Urinary bladder (tissue), 4 donors: ENCODE measurements around the gene C5AR2. TPM values are rescaled to one million over a fixed set of nuclear protein-coding genes. Genes with fewer than 3 reads are reported as not detected.
"Not testable (repeated sequence)": the region's sequence is repeated elsewhere in the genome, so short reads cannot be mapped to it uniquely, and the experiment has no call there.

ENCODE experiments used
- DNase-seq: peaks from one replicate; pipeline ENCODE4 v3.0.0-alpha.2; 2015; ENCODE audit errors: extremely low spot score
- H3K27ac ChIP-seq: one replicate; pipeline ENCODE4 v1.5.1; 2013; ENCODE audit warnings: low read depth, mild to moderate bottlenecking, moderate library complexity
- H3K36me3 ChIP-seq: one replicate; pipeline ENCODE4 v1.6.1; 2013; ENCODE audit warnings: mild to moderate bottlenecking, moderate library complexity; ENCODE audit not compliant: insufficient read depth
- H3K4me1 ChIP-seq: one replicate; pipeline ENCODE4 v1.6.1; 2013; ENCODE audit warnings: mild to moderate bottlenecking, moderate library complexity; ENCODE audit not compliant: insufficient read depth
- H3K4me3 ChIP-seq: one replicate; pipeline ENCODE4 v1.5.1; 2013; ENCODE audit warnings: low read depth, low read length
- WGBS: extraction: QIAGEN DNeasy Blood & Tissue Kit; methylation state at CpG from one replicate; pipeline ENCODE4 v1.1.7; 2013; 5-methylcytosine and 5-hydroxymethylcytosine counted together
- polyA plus RNA-seq: library from polyadenylated mRNA; stranded (reverse); fragments of 200-250 nt; gene quantifications from one replicate; pipeline ENCODE4 v1.2.3, GENCODE V29; 2013
- total RNA-seq: library from RNA; depleted of rRNA; stranded (reverse); fragments of >200 nt; gene quantifications from one replicate; pipeline ENCODE4 v1.2.3, GENCODE V29; 2014
- donor health status: healthy with polysubstance abuse.
- donor health status: healthy.

Gene C5AR2
- total and polyA plus RNA-seq, 2 donors = 0.85 to 4.9 TPM

GRCh38 chr19:47376589-47377144 lies 44.7 kb downstream of the C5AR2 start:
- no peaks in the 10 kb centered on the region for H3K4me1 ChIP-seq
- DNase-seq = no peak
- peaks cover 13% of the 10 kb centered on the region for H3K36me3 ChIP-seq
- WGBS = 92% methylated on average over 16 of the region's 16 CpGs
- no peak overlapping the region for H3K27ac ChIP-seq
- H3K4me3 ChIP-seq = no peak overlapping the region

GRCh38 chr19:47377208-47377701 lies 45.3 kb downstream of the C5AR2 start:
- H3K4me1 ChIP-seq = no peaks in the 10 kb centered on the region
- 83% methylated on average over 16 of the region's 16 CpGs for WGBS
- no peak overlapping the region for H3K27ac ChIP-seq
- H3K4me3 ChIP-seq = no peak overlapping the region
- DNase-seq = no peak
- peaks cover 13% of the 10 kb centered on the region for H3K36me3 ChIP-seq

- H3K4me1 ChIP-seq = no peaks in the 10 kb centered on the region
- WGBS = 77% methylated on average over 12 of the region's 12 CpGs
- H3K27ac ChIP-seq = no peak overlapping the region
- H3K36me3 ChIP-seq = peaks cover 13% of the 10 kb centered on the region
- no peak for DNase-seq
- no peak overlapping the region for H3K4me3 ChIP-seq
Measured at GRCh38 chr19:47377801-47378200, 45.8 kb downstream of the C5AR2 start.

GRCh38 chr19:47378246-47378645 lies 46.3 kb downstream of the C5AR2 start:
- whole genome bisulfite sequencing = 94% methylated on average over 11 of the region's 11 CpGs
- no peak overlapping the region for H3K27ac ChIP-seq
- no peak overlapping the region for H3K4me3 ChIP-seq
- H3K4me1 ChIP-seq = no peaks in the 10 kb centered on the region
- H3K36me3 ChIP-seq = peaks cover 13% of the 10 kb centered on the region
- no peak for DNase-seq

- Histone ChIP-seq H3K4me3 (no peak overlapping the region), H3K27ac (no peak overlapping the region), H3K4me1 (no peaks in the 10 kb centered on the region), H3K36me3 (peaks cover 10% of the 10 kb centered on the region)
- no peak for DNase-seq
- 92% methylated on average over 23 of the region's 23 CpGs for WGBS
Measured at GRCh38 chr19:47379381-47379938, 47.5 kb downstream of the C5AR2 start.

- Histone ChIP-seq H3K4me1 (no peaks in the 10 kb centered on the region), H3K27ac (no peak overlapping the region), H3K4me3 (no peak overlapping the region), H3K36me3 (peaks cover 7% of the 10 kb centered on the region)
- WGBS = 95% methylated on average over 6 of the region's 6 CpGs
- no peak for DNase-seq
Measured at GRCh38 chr19:47380559-47380958, 48.6 kb downstream of the C5AR2 start.

GRCh38 chr19:47381121-47381520 lies 49.1 kb downstream of the C5AR2 start:
- Histone ChIP-seq H3K36me3 (peaks cover 5% of the 10 kb centered on the region), H3K4me3 (no peak overlapping the region), H3K27ac (no peak overlapping the region), H3K4me1 (no peaks in the 10 kb centered on the region)
- WGBS = 89% methylated on average over 14 of the region's 14 CpGs
- no peak for DNase-seq

GRCh38 chr19:47381653-47382279 lies 49.8 kb downstream of the C5AR2 start:
- no peak for DNase-seq
- 75% methylated on average over 11 of the region's 11 CpGs for WGBS
- Histone ChIP-seq H3K27ac (no peak overlapping the region), H3K36me3 (peaks cover 3% of the 10 kb centered on the region), H3K4me3 (no peak overlapping the region), H3K4me1 (no peaks in the 10 kb centered on the region)

- 86% methylated on average over 5 of the region's 5 CpGs for WGBS
Measured at GRCh38 chr19:47383890-47384289, 51.9 kb downstream of the C5AR2 start.

GRCh38 chr19:47384533-47384932 lies 52.6 kb downstream of the C5AR2 start:
- not testable (repeated sequence) for DNase-seq, H3K27ac ChIP-seq, H3K36me3 ChIP-seq, H3K4me3 ChIP-seq, H3K4me1 ChIP-seq
- 86% methylated on average over 4 of the region's 4 CpGs for WGBS

More at GRCh38 chr19:47383890-47384289, 51.9 kb downstream of the C5AR2 start:
- DNase-seq, H3K4me3 ChIP-seq, H3K36me3 ChIP-seq, H3K27ac ChIP-seq, H3K4me1 ChIP-seq: not testable (repeated sequence)

- H3K4me3 ChIP-seq, H3K4me1 ChIP-seq, DNase-seq, H3K27ac ChIP-seq, H3K36me3 ChIP-seq: not testable (repeated sequence)
- 86% methylated on average over 12 of the region's 12 CpGs for WGBS
Measured at GRCh38 chr19:47386582-47386981, 54.6 kb downstream of the C5AR2 start.

GRCh38 chr19:47387623-47388022 lies 55.6 kb downstream of the C5AR2 start:
- not testable (repeated sequence) for H3K4me3 ChIP-seq, H3K27ac ChIP-seq, H3K4me1 ChIP-seq, DNase-seq, H3K36me3 ChIP-seq
- 88% methylated on average over 3 of the region's 3 CpGs for WGBS

- not testable (repeated sequence) for H3K4me3 ChIP-seq, H3K36me3 ChIP-seq, DNase-seq, H3K4me1 ChIP-seq, H3K27ac ChIP-seq
- 89% methylated on average over 5 of the region's 5 CpGs for WGBS
Measured at GRCh38 chr19:47388721-47389120, 56.7 kb downstream of the C5AR2 start.

- Histone ChIP-seq H3K27ac (no peak overlapping the region), H3K36me3 (no peaks in the 10 kb centered on the region), H3K4me1 (no peaks in the 10 kb centered on the region), H3K4me3 (no peak overlapping the region)
- 70% methylated on average over 9 of the region's 9 CpGs for WGBS
- no peak for DNase-seq
Measured at GRCh38 chr19:47389150-47389556, 57.2 kb downstream of the C5AR2 start.
